Skin of body (tissue), 2 donors: ENCODE measurements around the gene STX1A. TPM values are rescaled to one million over a fixed set of nuclear protein-coding genes. Genes with fewer than 3 reads are reported as not detected.

ENCODE experiments used
- DNase-seq: peaks from one replicate; lab custom pipeline; 2025; lab: John Stamatoyannopoulos, UW
- total RNA-seq: library from RNA; depleted of rRNA; stranded (reverse); fragments of >200 nt; gene quantifications from one replicate; pipeline ENCODE4 v1.2.3, GENCODE V29; 2014

Gene STX1A
- total RNA-seq, 1 donor from 2014 or later = 8.5 TPM

- no peak for DNase-seq
Observed at GRCh38 chr7:73708961-73709549, 10.4 kb downstream of the STX1A start.

- no peak for DNase-seq
Observed at GRCh38 chr7:73707045-73707631, 12.3 kb downstream of the STX1A start.

GRCh38 chr7:73706126-73707044 is 13.1 kb downstream of the STX1A start:
- no peak for DNase-seq

DNA sequence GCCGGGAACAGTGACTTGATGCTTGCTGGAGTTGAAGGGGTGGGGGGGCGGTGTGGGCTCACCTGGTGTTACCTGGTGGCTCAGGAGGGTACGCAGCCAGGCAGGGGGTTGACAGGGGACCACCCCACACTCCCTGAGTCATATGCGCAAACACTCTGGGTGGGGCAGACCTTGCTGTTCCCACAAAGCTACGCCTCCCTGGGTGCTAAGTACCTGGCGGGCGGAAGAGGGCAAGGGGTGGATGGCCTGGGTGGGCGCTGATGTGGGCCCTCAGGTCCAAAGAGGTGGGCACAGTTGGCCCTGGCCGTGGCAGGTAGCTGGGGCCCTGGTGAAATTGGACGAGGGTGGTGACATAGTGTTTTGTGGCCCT is 13.9 kb downstream of the STX1A start:
- DNase-seq = no peak

- DNase-seq = peak; percentile 65
Observed at GRCh38 chr7:73704640-73705550, 14.6 kb downstream of the STX1A start.

DNA sequence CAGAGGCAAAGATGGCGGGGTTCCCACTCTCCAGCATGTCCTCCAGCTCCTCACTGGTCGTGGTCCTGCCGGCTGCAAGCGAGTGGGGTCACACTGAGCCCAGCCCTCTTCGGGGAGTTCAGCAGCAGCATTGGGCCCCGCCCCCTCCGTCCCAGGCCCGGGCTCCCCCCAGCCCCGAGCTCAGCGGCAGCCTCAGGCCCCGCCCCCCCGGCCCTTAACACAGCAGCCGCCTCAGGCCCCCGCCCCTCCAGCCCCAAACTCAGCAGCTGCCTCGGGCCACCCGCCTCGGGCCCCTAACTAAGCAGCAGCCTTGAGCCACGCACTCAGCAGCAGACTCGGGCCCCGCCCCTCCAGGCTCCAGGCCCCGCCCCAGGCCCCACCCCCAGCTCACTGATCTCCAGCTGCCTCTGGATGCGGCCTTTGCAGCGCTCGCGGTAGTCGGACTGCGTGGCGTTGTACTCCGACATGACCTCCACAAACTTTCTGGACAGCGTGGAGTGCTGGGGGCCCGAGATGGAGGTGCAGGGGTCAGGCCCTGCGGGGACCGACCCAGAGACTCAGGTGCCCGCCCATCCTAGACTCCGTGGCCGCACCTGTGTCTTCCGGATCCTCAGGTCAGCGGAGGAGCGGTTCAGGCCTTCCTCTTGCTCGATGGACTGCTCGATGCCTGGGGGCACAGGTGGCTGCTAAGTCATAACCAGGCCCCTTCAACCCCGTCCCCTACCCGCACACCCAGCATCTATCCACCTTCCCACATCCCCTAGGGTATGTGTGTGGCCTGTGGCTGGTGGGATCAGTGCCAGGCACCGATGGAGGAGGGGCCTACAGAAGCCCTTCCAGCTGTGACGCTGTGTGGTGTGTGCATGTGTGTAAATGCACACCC is 15.5 kb downstream of the STX1A start:
- peak; percentile 68 for DNase-seq

- no peak for DNase-seq
Observed at GRCh38 chr7:73703225-73703624, 16.2 kb downstream of the STX1A start.

DNA sequence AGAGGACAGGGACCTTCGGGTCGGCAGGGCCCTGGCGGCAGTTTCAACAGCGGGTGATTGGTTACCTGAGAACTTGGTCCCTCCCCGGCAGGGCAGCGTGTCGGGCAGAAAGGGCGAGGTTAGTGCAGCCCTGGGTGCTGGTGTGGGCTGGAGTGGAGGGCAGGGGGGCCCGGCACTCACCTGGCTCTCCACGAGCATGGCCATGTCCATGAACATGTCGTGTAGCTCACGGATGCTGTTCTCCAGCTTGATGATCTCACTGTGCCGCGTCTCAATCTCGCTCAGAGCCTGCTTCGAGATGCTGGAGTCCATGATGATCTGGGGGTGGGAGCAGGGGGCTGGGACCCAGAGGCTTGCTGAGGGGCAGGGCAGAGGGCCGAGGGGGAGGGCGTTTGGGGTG is 16.8 kb downstream of the STX1A start:
- no peak for DNase-seq

DNA sequence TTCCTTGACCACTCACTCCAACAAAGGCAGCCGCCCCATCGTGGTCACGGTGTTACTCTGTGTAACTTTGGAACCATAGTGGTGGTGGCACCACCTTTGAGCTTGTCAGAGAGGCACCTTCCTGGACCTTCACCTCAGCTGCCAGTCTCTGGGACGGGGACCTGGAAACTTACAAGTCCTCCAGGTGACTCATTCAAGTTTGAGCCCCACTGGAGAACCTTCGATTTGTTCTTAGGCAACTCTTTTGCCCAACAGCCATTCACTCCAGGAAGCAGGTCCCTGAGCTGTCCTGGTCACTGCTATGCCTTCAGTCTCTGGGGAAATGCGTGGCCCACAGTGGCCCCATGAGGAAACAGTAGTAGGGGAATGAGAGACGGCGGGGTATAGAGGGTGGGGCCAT is 17.2 kb downstream of the STX1A start:
- DNase-seq = no peak

DNA sequence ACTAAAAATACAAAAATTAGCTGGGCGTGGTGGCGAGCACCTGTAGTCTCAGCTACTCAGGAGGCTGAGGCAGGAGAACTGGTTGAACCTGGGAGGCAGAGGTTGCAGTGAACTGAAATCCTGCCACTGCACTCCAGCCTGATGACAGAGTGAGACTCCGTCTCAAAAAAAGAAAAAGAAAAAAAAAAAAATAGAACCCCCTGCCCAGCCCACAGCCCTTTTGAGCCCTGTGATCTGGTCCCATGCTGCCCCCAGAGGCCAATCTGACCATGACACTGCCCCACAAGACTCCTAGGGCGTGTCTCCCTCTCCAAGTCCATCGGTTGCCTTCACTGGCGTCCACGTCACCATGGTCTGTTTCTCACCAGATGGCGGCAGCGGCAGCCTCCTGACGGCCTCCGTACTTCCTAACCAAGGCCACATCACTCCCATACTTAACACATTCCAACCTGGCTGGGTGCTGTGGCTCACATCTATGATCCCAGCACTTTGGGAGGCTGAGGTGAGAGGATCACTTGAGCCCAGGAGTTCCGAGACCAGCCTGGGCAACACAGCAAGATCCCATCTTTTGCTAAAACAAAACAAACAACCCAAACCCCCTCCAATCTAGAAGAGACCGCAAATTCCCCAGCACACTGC is 18.0 kb downstream of the STX1A start:
- no peak for DNase-seq

DNA sequence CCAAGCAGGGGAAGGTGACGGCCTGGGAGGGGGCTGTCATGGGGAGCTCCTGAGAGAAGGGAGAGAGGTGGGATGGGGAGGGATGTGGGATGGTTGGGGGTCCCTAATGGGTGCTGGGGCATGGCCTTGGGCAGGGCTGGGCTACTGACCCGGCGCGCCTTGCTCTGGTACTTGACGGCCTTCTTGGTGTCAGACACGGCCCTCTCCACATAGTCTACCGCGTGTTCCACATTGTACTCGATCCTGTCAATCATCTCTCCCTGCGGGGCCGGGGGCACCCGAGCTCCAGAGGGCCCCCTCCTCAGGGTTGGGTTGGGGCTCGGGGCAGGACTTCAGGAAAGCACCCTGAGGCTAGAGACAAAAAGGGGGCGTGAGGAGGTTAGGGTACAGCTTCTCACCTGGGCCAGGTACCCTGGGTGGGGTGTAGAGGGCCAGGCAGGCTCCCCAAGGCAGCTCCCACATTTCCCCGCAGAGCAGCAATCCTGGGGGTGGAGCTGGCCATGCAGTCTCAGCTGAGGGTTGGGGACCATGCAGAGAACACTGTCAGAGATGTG is 18.8 kb downstream of the STX1A start:
- DNase-seq = no peak

GRCh38 chr7:73700069-73700423 is 19.4 kb downstream of the STX1A start:
- DNase-seq = no peak

DNA sequence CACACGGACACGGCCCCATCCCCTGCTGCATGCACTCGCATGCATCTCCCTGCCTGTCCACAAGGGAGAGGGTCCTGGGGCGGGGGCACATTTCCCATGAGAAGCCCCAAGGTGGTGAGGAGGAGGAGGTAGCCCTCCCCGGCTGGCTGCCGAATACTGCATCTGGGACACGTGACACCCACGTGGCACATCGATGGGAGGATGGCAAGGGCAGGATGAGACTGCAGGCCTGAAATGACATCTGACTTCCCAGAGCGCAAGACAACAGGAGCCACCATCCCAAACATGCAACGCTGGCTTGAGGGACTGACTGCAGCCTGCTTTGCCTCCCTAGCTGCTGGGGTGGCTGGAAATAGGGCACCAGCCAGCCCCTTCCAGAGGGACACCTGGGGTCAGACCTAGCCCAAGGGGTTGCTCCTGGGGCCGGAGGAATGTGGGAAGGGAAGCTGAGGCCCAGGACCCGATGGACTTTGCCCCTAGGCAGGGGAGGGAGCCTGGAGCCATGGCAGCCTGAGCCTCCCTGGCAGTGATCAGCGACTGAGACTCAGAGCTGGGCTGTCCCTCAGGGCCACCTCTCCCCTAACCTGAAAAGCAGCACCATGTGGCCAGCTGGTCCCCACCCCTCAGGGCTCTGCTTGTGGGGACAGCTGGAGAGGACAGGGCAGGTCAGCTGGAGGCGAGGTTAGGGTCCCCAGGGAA is 19.9 kb downstream of the STX1A start:
- DNase-seq = no peak

DNA sequence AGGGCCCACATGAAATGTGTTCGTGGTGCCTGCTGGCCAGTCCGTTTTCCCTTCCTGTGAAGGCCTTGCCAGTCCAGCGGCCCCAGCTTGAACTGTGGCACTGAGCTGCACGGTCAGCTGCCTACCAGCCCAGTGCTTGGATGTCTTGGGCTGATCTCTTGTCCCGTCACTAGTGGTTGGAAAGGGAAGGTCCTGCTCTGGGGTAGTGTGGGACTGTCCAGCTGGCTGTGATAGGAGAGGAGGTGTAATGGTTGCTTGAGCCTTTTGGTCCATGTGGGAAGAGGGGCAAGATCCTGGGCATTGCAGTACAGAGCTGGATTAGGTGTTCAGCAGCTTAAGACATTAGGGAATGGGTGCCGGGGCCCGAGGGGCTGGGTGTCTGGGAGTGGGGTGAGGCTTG is 21.1 kb downstream of the STX1A start:
- no peak for DNase-seq

- no peak for DNase-seq
Observed at GRCh38 chr7:73696372-73696771, 23.1 kb downstream of the STX1A start.

- DNase-seq = no peak
Observed at GRCh38 chr7:73690646-73691045, 28.8 kb downstream of the STX1A start.

- no peak for DNase-seq
Observed at GRCh38 chr7:73688288-73688687, 31.2 kb downstream of the STX1A start.

DNA sequence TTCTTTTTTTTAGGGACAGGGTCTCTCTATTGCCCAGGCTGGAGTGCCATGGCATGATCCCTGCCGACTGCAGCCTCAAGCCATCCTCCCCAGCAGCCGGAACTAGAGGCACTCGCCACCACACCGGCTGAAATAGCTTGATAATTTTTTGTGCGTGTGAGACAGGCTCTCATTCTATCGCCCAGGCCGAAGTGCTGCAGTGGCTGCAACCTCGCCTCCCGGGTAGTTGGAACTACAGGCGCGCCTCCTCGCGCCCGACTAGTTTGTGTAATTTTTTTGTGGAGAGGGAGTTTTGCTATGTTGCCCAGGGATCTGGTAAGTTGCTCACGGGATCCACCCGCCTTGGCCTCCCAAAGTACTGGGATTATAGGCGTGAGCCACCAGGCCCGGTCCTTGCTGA is 34.2 kb downstream of the STX1A start:
- DNase-seq = no peak
